ENCODE measurements around the gene UBE2J2.

The UBE2J2 gene

GRCh38 chr1:1240348-1240732 is 33.3 kb downstream of the UBE2J2 start:
- Histone ChIP-seq H3K27me3 (ENCODE audit: insufficient read depth, low read depth) (peaks cover 49% of the 10 kb centered on the region), H3K4me1 (ENCODE audit: low read depth, poor library complexity, severe bottlenecking) (peaks cover 13% of the 10 kb centered on the region), H3K9ac (no peak overlapping the region), H3K27ac (no peak overlapping the region), H3K79me2 (ENCODE audit: insufficient read depth, low read depth) (no peaks in the 10 kb centered on the region), H4K20me1 (ENCODE audit: insufficient read depth) (no peaks in the 10 kb centered on the region), H2AFZ (ENCODE audit: low read depth) (no peak overlapping the region), H3K4me2 (no peak overlapping the region), H3K36me3 (ENCODE audit: insufficient read depth) (no peaks in the 10 kb centered on the region), H3K4me3 (IDR thresholded peaks at IDR 0.05; ENCODE audit: insufficient read depth, low read depth, low read length) (no peak overlapping the region)
- TF ChIP-seq CTCF (conservative IDR thresholded peaks at IDR 0.05; ENCODE audit: low read depth, low read length), result no peak

- H3K9ac ChIP-seq, result no peak overlapping the region
- H3K4me2 ChIP-seq, result no peak overlapping the region
- H3K27me3 ChIP-seq (ENCODE audit: insufficient read depth, low read depth), result peaks cover 49% of the 10 kb centered on the region
- H2AFZ ChIP-seq (ENCODE audit: low read depth), result no peak overlapping the region
- no peak overlapping the region for H3K27ac ChIP-seq
- TF ChIP-seq CTCF (conservative IDR thresholded peaks at IDR 0.05; ENCODE audit: low read depth, low read length), result no peak
- no peaks in the 10 kb centered on the region for H3K79me2 ChIP-seq (ENCODE audit: insufficient read depth, low read depth)
- no peak overlapping the region for H3K4me3 ChIP-seq (IDR thresholded peaks at IDR 0.05; ENCODE audit: insufficient read depth, low read depth, low read length)
- H4K20me1 ChIP-seq (ENCODE audit: insufficient read depth), result no peaks in the 10 kb centered on the region
- peaks cover 13% of the 10 kb centered on the region for H3K4me1 ChIP-seq (ENCODE audit: low read depth, poor library complexity, severe bottlenecking)
- no peaks in the 10 kb centered on the region for H3K36me3 ChIP-seq (ENCODE audit: insufficient read depth)
Observed at GRCh38 chr1:1239614-1240347, 33.9 kb downstream of the UBE2J2 start.

GRCh38 chr1:1239227-1239613 is 34.4 kb downstream of the UBE2J2 start:
- Histone ChIP-seq H3K27ac (no peak overlapping the region), H3K79me2 (ENCODE audit: insufficient read depth, low read depth) (no peaks in the 10 kb centered on the region), H3K4me1 (ENCODE audit: low read depth, poor library complexity, severe bottlenecking) (peaks cover 13% of the 10 kb centered on the region), H3K36me3 (ENCODE audit: insufficient read depth) (no peaks in the 10 kb centered on the region), H2AFZ (ENCODE audit: low read depth) (no peak overlapping the region), H3K4me2 (no peak overlapping the region), H3K9ac (no peak overlapping the region), H3K4me3 (IDR thresholded peaks at IDR 0.05; ENCODE audit: insufficient read depth, low read depth, low read length) (no peak overlapping the region), H3K27me3 (ENCODE audit: insufficient read depth, low read depth) (peaks cover 48% of the 10 kb centered on the region), H4K20me1 (ENCODE audit: insufficient read depth) (no peaks in the 10 kb centered on the region)
- TF ChIP-seq CTCF (conservative IDR thresholded peaks at IDR 0.05; ENCODE audit: low read depth, low read length), result no peak

GRCh38 chr1:1238702-1239178 is 34.9 kb downstream of the UBE2J2 start:
- no peaks in the 10 kb centered on the region; the same call in 1 of the 2 replicates for H3K79me2 ChIP-seq (ENCODE audit: insufficient read depth, low read depth)
- H3K4me3 ChIP-seq (IDR thresholded peaks at IDR 0.05; ENCODE audit: insufficient read depth, low read depth, low read length), result no peak overlapping the region
- peaks cover 13% of the 10 kb centered on the region for H3K4me1 ChIP-seq (ENCODE audit: low read depth, poor library complexity, severe bottlenecking)
- peaks cover 44% of the 10 kb centered on the region for H3K27me3 ChIP-seq (ENCODE audit: insufficient read depth, low read depth)
- no peak for TF ChIP-seq CTCF (conservative IDR thresholded peaks at IDR 0.05; ENCODE audit: low read depth, low read length)
- no peak overlapping the region for H3K27ac ChIP-seq
- H3K36me3 ChIP-seq (ENCODE audit: insufficient read depth), result no peaks in the 10 kb centered on the region
- H3K4me2 ChIP-seq, result no peak overlapping the region
- H2AFZ ChIP-seq (ENCODE audit: low read depth), result no peak overlapping the region
- no peaks in the 10 kb centered on the region for H4K20me1 ChIP-seq (ENCODE audit: insufficient read depth)
- H3K9ac ChIP-seq, result no peak overlapping the region
